HG02623 (cell line): ENCODE results near the gene GDI1.
A peak's percentile ranks its signal among the peaks of the same experiment; 100 is the strongest.

ENCODE experiments used
- ATAC-seq: cut with Tn5 transposase; IDR thresholded peaks from one replicate; pipeline ENCODE4 v1.9.1; 2021; ENCODE audit warnings: moderate library complexity; ENCODE audit not compliant: unreplicated experiment

The GDI1 gene

GRCh38 chrX:154477891-154478477, 41.0 kb downstream of the GDI1 start:
- no peak for ATAC-seq

DNA sequence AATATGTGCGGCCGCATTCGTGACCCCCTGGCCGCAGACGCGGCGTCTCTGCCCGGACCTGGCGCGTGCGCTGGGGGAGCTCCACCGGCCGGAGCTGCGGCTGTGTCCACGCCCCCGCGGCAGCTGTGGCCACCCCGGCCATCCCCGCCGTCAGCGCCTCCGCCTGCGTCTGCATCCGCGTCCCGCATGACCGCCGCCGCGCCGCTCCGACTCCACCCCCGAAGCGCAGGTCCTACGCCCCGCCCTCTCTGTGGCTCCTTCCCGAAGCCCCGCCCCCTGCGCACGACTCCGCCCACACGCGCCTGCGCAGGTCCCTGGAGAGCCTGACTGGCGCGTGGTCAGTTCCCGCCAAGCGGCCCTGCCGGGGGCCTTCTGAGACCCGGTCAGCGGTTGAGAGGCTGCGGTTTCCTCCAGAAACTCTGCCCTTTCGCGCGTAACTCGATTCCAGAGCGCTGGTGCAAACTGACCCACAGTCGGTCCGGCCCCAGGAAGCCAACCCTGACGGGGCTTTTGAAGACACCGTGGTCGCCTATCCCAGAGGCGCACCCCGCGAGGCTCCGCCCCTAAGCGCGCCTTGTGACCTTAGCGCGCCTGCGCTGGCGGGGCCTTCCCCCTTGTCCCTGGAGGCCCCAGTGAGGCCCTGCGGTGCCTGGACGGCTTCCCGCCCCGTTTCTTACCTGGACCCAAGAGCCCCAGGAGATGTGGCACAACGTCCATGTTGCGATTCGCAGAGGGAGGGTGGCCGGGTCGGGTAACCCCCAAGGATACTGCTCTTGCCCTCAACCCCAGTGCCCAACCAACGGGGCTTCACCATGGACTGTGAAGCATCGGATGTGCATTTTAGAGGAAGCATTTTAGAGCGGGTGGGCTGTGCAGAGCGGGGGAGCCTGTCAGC, 42.0 kb downstream of the GDI1 start, which contains the start of gene LAGE3:
Gene LAGE3, minus strand, starts transcription at position 554 of the 895 bp plus-strand sequence. Its CDS starts 366 bp downstream, at position 188.
- ATAC-seq = peak; percentile 89

- ATAC-seq = no peak
These were observed 44.2 kb downstream of the GDI1 start for GRCh38 chrX:154481195-154481594.

- ATAC-seq = no peak
These were observed 45.1 kb downstream of the GDI1 start for GRCh38 chrX:154481911-154482601.

GRCh38 chrX:154482786-154483185, 45.8 kb downstream of the GDI1 start:
- no peak for ATAC-seq

DNA sequence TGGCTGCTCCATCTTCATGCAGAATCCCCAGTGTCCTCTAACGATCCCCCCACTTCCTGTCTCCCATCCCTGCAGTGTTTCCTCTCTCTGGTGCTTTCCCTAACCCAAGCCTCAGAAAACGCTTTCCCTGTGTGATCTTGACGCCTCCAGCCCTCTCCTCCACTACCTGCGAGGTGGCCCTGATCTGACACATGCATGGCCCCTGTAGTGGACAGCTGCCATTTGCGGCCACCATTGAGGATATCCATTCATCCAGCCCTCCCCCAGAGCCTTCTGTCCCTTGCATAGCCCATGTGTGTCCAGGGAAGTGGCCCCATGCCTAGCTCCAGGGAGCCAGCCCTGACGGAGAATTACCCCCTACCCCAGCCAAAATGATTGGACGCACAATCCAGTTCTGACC, 46.4 kb downstream of the GDI1 start:
- no peak for ATAC-seq

- no peak for ATAC-seq
These were observed 47.5 kb downstream of the GDI1 start for GRCh38 chrX:154484255-154485149.

GRCh38 chrX:154485150-154486051, 48.4 kb downstream of the GDI1 start:
- no peak for ATAC-seq

- ATAC-seq = no peak
These were observed 49.1 kb downstream of the GDI1 start for GRCh38 chrX:154486052-154486395.

- ATAC-seq = no peak
These were observed 49.6 kb downstream of the GDI1 start, which contains the start of gene UBL4A for GRCh38 chrX:154486396-154487207. UBL4A (minus strand) TSS chrX:154486615; CDS start chrX:154486584, 31 bp downstream.

- ATAC-seq = no peak
These were observed 50.8 kb downstream of the GDI1 start for GRCh38 chrX:154487518-154488290.

- ATAC-seq = no peak
These were observed 51.6 kb downstream of the GDI1 start for GRCh38 chrX:154488336-154489075.

DNA sequence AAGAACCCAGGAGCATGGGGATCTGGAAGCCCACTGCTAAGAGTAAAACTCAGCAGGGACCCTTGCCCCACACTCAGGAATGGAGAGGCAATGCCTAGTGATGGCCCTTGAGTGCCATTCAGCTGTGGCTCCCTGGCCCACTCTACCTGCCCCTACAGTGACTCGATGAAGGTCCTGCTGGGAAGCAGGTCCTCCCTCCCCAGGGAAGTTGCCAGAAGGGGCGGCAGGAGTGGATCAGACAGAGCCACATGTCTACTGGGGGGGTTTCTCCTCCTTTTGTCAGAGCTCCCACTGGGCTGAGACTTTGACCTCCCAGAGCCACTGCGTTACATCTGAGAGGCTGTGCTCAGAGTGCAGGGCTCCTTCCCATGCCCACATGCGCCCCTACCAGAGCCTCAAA, 52.2 kb downstream of the GDI1 start:
- ATAC-seq = no peak

DNA sequence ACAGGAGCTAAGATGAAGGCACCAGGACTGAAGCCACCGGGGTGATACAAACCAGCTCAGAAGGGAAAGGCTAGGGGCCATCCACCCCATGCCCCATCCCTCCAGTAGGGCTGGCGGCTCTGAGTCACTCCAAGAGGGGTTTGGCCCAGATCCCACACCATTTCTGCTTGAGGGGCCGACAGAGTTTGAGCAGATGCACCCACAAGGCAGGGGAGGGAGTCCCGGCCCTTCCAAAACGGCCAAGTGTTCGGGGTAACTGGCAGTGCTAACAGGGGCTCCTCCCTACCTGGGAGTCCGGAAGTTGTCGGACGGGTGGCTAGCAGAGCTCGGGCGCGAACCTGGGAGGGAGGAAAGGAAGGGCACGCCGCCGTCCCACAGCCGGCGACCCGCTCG, 53.1 kb downstream of the GDI1 start:
- ATAC-seq = peak; percentile 19

DNA sequence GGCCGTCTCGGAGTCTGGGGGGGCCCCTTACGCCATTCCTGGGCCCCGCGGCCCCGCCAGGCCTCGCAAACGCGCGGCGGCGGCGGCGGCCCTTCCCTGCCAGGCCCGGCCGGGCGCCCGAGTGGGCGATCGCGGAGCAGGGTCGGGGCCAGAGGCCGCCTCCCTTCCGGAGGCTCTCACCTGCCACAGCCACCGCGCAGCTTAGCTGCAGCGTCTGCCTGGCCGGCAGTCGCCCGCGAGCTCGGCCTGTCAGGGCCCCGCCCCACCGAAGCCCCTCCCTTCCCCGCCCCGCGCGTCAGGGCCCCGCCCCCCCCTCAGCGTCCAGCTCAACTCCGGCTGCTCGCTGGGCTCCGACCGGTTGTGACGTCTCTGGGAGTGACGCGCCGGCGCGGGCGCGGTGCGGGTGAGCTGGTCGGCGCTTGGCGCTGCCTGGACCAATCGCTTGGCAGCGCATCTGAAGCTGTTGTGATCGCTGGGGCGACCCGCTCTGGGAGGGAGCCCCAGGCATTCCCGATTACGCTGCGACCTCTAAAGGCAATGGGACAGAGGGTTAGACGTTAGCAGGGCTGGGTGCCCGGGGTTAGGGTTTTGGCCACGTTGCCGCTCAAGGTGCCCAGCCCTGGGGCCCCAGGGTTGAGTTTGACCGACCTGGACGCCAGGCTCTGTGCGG, 53.6 kb downstream of the GDI1 start, which contains the start of gene SLC10A3:
Gene SLC10A3, minus strand, starts transcription at position 216 of the 670 bp plus-strand sequence. CDS start 1,689 bp downstream, outside the sequence.
- peak; percentile 67 for ATAC-seq
